Muscle layer of duodenum (tissue), 2 donors: ENCODE measurements around the gene BACH2.
"Not testable (repeated sequence)": the region's sequence is repeated elsewhere in the genome, so short reads cannot be mapped to it uniquely, and the experiment has no call there.

Experiments
- H3K27ac ChIP-seq: one replicate; pipeline ENCODE4 v1.7.0; 2013; ENCODE audit warnings: mild to moderate bottlenecking, low read length
- H3K27me3 ChIP-seq: one replicate; pipeline ENCODE4 v1.7.0; 2013; ENCODE audit warnings: low read depth, mild to moderate bottlenecking, control low read depth, low read length
- H3K36me3 ChIP-seq, 2 donors: one replicate each; pipeline ENCODE4 v1.7.0; 2013; ENCODE audit warnings: low read length in 2 of 2, control low read depth in 1 of 2, mild to moderate bottlenecking in 1 of 2; ENCODE audit not compliant: insufficient read depth in 2 of 2, control insufficient read depth in 1 of 2
- H3K4me1 ChIP-seq, 2 donors: one replicate each; pipeline ENCODE4 v1.7.0; 2013; ENCODE audit warnings: low read length in 2 of 2, mild to moderate bottlenecking in 2 of 2, control low read depth in 1 of 2, moderate library complexity in 1 of 2; ENCODE audit not compliant: insufficient read depth in 2 of 2, control insufficient read depth in 1 of 2
- H3K4me3 ChIP-seq, 2 donors: one replicate each; pipeline ENCODE4 v1.7.0; 2013; ENCODE audit warnings: low read length in 2 of 2, low read depth in 1 of 2, mild to moderate bottlenecking in 1 of 2
- H3K9me3 ChIP-seq, 2 donors: one replicate each; pipeline ENCODE4 v1.7.0; 2013; ENCODE audit warnings: low read length in 2 of 2, control low read depth in 1 of 2, mild to moderate bottlenecking in 1 of 2; ENCODE audit not compliant: control insufficient read depth in 1 of 2
- donor health status: healthy.

Gene BACH2

DNA sequence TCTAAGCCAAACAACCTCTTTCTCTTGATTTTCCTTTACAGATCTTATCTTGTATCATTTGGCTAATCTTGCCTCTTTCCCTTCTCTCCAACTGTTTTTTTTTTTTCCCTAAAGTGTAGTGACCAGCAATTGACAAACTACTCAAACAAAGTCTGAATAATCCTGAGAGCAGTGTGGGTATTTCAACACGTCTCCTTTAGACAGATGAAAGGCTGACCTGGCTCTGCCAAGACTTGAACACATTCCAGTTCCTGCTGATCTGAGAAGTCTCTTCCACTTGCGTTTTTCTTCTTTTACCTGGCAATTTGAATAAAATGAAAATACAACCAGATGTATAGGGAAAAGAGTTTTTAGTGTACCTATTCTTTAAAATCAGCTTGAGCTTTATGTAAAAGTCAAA lies 234.0 kb downstream of the BACH2 start:
- Histone ChIP-seq H3K36me3 (no peaks in the 10 kb centered on the region), H3K4me1 (no peaks in the 10 kb centered on the region), H3K9me3 (no peaks in the 10 kb centered on the region)

GRCh38 chr6:90062051-90062450 lies 234.6 kb downstream of the BACH2 start:
- Histone ChIP-seq H3K9me3 (no peaks in the 10 kb centered on the region), H3K27ac (no peak overlapping the region), H3K36me3 (no peaks in the 10 kb centered on the region), H3K4me1 (no peaks in the 10 kb centered on the region), H3K27me3 (no peaks in the 10 kb centered on the region), H3K4me3 (no peak overlapping the region)

More for the DNA sequence above, 234.0 kb downstream of the BACH2 start:
- Histone ChIP-seq H3K27me3 (no peaks in the 10 kb centered on the region), H3K4me3 (no peak overlapping the region), H3K27ac (no peak overlapping the region)

GRCh38 chr6:90059178-90059577 lies 237.5 kb downstream of the BACH2 start:
- not testable (repeated sequence) for H3K4me1 ChIP-seq, H3K4me3 ChIP-seq, H3K27me3 ChIP-seq, H3K27ac ChIP-seq, H3K9me3 ChIP-seq, H3K36me3 ChIP-seq

DNA sequence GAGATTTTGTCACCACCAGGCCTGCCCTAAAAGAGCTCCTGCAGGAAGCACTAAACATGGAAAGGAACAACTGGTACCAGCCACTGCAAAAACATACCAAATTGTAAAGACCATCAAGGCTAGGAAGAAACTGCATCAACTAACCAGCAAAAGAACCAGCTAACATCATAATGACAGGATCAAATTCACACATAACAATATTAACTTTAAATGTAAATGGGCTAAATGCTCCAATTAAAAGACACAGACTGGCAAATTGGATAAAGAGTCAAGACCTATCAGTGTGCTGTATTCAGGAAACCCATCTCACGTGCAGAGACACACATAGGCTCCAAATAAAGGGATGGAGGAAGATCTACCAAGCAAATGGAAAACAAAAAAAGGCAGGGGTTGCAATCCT lies 240.7 kb downstream of the BACH2 start:
- H3K27me3 ChIP-seq, H3K27ac ChIP-seq, H3K36me3 ChIP-seq, H3K4me1 ChIP-seq, H3K9me3 ChIP-seq, H3K4me3 ChIP-seq: not testable (repeated sequence)

GRCh38 chr6:90054193-90054592 lies 242.4 kb downstream of the BACH2 start:
- not testable (repeated sequence) for H3K4me3 ChIP-seq, H3K27me3 ChIP-seq, H3K36me3 ChIP-seq, H3K4me1 ChIP-seq, H3K27ac ChIP-seq, H3K9me3 ChIP-seq

DNA sequence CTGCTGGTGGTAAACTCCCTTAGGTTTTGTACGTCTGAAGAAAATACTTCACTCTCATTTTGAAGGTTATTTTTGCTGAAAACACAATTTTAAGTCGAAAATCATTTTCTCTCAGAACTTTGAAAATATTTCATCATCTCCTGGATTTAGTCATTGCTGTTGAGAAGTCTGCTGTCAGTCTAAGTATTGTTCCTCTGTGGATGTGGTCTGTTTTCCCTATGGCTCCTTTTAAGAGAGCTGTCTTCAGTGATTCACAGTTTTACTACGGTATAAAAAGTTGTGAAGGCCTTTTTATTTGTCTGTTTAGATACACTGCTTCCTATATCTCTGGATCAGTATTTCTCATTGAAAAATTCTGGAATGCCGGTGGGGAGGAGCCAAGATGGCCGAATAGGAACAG lies 243.0 kb downstream of the BACH2 start:
- H3K9me3 ChIP-seq = no peaks in the 10 kb centered on the region
- no peaks in the 10 kb centered on the region for H3K4me1 ChIP-seq
- H3K27ac ChIP-seq = no peak overlapping the region
- no peak overlapping the region for H3K4me3 ChIP-seq
- no peaks in the 10 kb centered on the region for H3K36me3 ChIP-seq
- H3K27me3 ChIP-seq = no peaks in the 10 kb centered on the region

- Histone ChIP-seq H3K9me3 (no peaks in the 10 kb centered on the region), H3K4me3 (no peak overlapping the region), H3K27me3 (no peaks in the 10 kb centered on the region), H3K4me1 (no peaks in the 10 kb centered on the region), H3K36me3 (no peaks in the 10 kb centered on the region), H3K27ac (no peak overlapping the region)
Observed at GRCh38 chr6:90049295-90049694, 247.3 kb downstream of the BACH2 start.

DNA sequence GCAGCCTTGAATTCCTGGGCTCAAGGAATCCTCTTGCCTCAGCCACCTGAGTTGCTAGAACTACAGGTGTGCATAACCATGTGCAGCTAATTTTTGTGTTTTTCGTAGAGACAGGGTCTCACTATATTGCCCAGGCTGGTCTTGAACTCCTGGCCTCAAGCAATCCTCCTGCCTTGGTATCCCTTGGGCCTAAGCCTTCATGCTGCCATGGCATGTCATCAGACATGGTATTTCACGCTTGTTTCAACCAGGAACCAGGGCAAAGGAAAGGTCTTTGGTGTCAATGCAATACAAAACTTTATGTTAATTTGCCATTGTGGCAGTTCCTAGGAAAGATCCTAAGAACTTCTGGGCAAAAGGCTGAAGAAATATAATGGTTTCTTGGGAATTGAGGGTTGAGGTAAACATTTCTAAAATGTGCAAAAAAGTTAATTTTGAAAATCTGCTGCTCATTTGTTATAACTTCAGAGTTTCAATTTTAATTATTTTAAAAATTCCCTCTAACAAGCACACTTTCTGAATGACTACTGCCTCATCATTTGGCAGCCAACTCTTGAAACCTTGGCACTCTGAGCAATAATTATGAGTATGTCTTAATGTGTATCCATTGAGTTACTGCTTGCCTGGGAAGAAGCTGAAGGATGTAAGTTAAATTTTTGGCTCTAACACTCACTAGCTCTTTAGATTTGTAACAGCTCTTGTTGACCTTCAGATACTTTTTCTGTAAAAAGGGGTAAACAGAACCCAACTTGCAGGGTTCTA lies 248.3 kb downstream of the BACH2 start:
- H3K9me3 ChIP-seq = no peaks in the 10 kb centered on the region
- H3K4me3 ChIP-seq = no peak overlapping the region
- no peak overlapping the region for H3K27ac ChIP-seq
- H3K4me1 ChIP-seq = no peaks in the 10 kb centered on the region
- H3K27me3 ChIP-seq = no peaks in the 10 kb centered on the region
- no peaks in the 10 kb centered on the region for H3K36me3 ChIP-seq

GRCh38 chr6:90045535-90045934 lies 251.1 kb downstream of the BACH2 start:
- Histone ChIP-seq H3K27ac (no peak overlapping the region), H3K4me3 (no peak overlapping the region), H3K27me3 (no peaks in the 10 kb centered on the region), H3K4me1 (no peaks in the 10 kb centered on the region), H3K9me3 (no peaks in the 10 kb centered on the region), H3K36me3 (no peaks in the 10 kb centered on the region)

- no peak overlapping the region for H3K27ac ChIP-seq
- no peaks in the 10 kb centered on the region for H3K4me1 ChIP-seq
- no peak overlapping the region for H3K4me3 ChIP-seq
- no peaks in the 10 kb centered on the region for H3K9me3 ChIP-seq
- H3K27me3 ChIP-seq = no peaks in the 10 kb centered on the region
- no peaks in the 10 kb centered on the region for H3K36me3 ChIP-seq
Observed at GRCh38 chr6:90044833-90045381, 251.7 kb downstream of the BACH2 start.

DNA sequence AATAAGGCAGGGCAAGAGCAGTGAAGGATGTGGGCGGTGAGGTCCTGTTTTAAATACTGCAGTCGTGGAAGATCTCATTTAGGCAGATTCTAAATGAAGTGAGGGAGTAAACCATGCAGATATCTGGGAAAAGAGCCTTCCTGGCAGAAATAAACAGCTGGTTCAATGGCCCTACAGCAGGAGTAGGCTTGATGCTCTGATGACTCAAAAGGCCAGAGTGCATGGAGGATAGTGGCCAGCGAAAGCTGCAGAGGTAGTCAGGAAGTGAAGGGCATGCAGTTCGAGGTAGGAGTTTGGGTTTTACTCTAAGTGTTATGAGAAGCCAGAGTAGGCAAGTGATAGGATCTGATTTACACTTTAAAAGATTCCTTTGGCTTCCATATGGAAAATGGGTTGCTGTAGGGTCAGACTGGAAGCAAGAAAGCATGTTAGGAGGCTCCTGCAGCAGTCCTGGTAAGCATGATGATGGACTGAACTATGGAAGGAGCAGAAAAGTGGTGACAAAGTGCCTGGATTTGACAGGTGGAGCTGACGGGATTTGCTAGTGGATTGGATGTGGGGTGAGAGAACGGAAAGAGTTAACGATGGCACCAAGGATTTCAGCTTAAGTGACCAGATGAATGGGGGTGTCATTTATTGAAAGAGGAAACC lies 252.3 kb downstream of the BACH2 start:
- Histone ChIP-seq H3K27ac (no peak overlapping the region), H3K27me3 (no peaks in the 10 kb centered on the region), H3K4me1 (no peaks in the 10 kb centered on the region), H3K9me3 (no peaks in the 10 kb centered on the region), H3K4me3 (no peak overlapping the region), H3K36me3 (no peaks in the 10 kb centered on the region)
